G401 (cell line): ENCODE data around the gene ATG7. TPM values are rescaled to one million over a fixed set of nuclear protein-coding genes. Genes with fewer than 3 reads are reported as not detected.

Experiments
- DNase-seq: peaks from one replicate; pipeline ENCODE4 v3.0.0-alpha.2; 2015; ENCODE audit warnings: low spot score
- in situ Hi-C: cut with HindIII; loops from 2 replicates; pipeline ENCODE4 v1.10.0; 2016; ENCODE audit warnings: low sequenced_read_pairs, mixed read lengths
- total RNA-seq: library from RNA; depleted of rRNA; stranded (reverse); fragments of >200 nt; shearing (Covaris generic); gene quantifications from 2 replicates; pipeline ENCODE4 v1.2.3, GENCODE V29; 2014

ATG7 gene
- total RNA-seq, 1 experiment from 2014 or later = 48.5 TPM

- in situ Hi-C loops = no loop called here
Observed at GRCh38 chr3:11553436-11554235, 281.4 kb downstream of the ATG7 start.

GRCh38 chr3:11554236-11554610 lies 282.0 kb downstream of the ATG7 start:
- DNase-seq = no peak

More at GRCh38 chr3:11553436-11554235, 281.4 kb downstream of the ATG7 start:
- no peak for DNase-seq

GRCh38 chr3:11554666-11555065 lies 282.5 kb downstream of the ATG7 start:
- in situ Hi-C loops = no loop called here

More at GRCh38 chr3:11554236-11554610, 282.0 kb downstream of the ATG7 start:
- in situ Hi-C loops = no loop called here

GRCh38 chr3:11555211-11555782 lies 283.1 kb downstream of the ATG7 start:
- no peak for DNase-seq
- in situ Hi-C loops = no loop called here

More at GRCh38 chr3:11554666-11555065, 282.5 kb downstream of the ATG7 start:
- no peak for DNase-seq

GRCh38 chr3:11555881-11556633 lies 283.9 kb downstream of the ATG7 start:
- no peak for DNase-seq
- in situ Hi-C loops = no loop called here

- in situ Hi-C loops = no loop called here
- DNase-seq = peak; percentile 34
Observed at GRCh38 chr3:11556851-11557644, 284.9 kb downstream of the ATG7 start.

- in situ Hi-C loops = no loop called here
- no peak for DNase-seq
Observed at GRCh38 chr3:11558002-11558401, 285.8 kb downstream of the ATG7 start.

GRCh38 chr3:11558411-11558903 lies 286.3 kb downstream of the ATG7 start:
- in situ Hi-C loops = no loop called here
- no peak for DNase-seq

- DNase-seq = no peak
- in situ Hi-C loops = no loop called here
Observed at GRCh38 chr3:11558918-11559815, 287.0 kb downstream of the ATG7 start.

- DNase-seq = peak; percentile 56
- in situ Hi-C loops = no loop called here
Observed at GRCh38 chr3:11559816-11560633, 287.8 kb downstream of the ATG7 start.

GRCh38 chr3:11560746-11561145 lies 288.5 kb downstream of the ATG7 start:
- no peak for DNase-seq
- in situ Hi-C loops = no loop called here

GRCh38 chr3:11562277-11562881 lies 290.2 kb downstream of the ATG7 start:
- no peak for DNase-seq
- in situ Hi-C loops = no loop called here

GRCh38 chr3:11563159-11563864 lies 291.1 kb downstream of the ATG7 start:
- no peak for DNase-seq
- in situ Hi-C loops = no loop called here

- in situ Hi-C loops = no loop called here
- no peak for DNase-seq
Observed at GRCh38 chr3:11563865-11564185, 291.6 kb downstream of the ATG7 start.

GRCh38 chr3:11564577-11565001 lies 292.4 kb downstream of the ATG7 start:
- in situ Hi-C loops = no loop called here
- no peak for DNase-seq

GRCh38 chr3:11565072-11565471 lies 292.9 kb downstream of the ATG7 start:
- DNase-seq = no peak
- in situ Hi-C loops = no loop called here

GRCh38 chr3:11565492-11565891 lies 293.3 kb downstream of the ATG7 start:
- in situ Hi-C loops = no loop called here
- no peak for DNase-seq
